Stimulated activated CD8-positive, alpha-beta memory T cell treated with anti-CD3 and anti-CD28 coated beads, Interleukin-4, amount 100 ng/mL, for 24 hours (primary cell): Measurements from ENCODE around the gene RNASE7.

ENCODE experiments used
- DNase-seq: peaks from one replicate; pipeline ENCODE4 v3.0.0-alpha.2; 2020; ENCODE audit warnings: low read depth

The RNASE7 gene

DNA sequence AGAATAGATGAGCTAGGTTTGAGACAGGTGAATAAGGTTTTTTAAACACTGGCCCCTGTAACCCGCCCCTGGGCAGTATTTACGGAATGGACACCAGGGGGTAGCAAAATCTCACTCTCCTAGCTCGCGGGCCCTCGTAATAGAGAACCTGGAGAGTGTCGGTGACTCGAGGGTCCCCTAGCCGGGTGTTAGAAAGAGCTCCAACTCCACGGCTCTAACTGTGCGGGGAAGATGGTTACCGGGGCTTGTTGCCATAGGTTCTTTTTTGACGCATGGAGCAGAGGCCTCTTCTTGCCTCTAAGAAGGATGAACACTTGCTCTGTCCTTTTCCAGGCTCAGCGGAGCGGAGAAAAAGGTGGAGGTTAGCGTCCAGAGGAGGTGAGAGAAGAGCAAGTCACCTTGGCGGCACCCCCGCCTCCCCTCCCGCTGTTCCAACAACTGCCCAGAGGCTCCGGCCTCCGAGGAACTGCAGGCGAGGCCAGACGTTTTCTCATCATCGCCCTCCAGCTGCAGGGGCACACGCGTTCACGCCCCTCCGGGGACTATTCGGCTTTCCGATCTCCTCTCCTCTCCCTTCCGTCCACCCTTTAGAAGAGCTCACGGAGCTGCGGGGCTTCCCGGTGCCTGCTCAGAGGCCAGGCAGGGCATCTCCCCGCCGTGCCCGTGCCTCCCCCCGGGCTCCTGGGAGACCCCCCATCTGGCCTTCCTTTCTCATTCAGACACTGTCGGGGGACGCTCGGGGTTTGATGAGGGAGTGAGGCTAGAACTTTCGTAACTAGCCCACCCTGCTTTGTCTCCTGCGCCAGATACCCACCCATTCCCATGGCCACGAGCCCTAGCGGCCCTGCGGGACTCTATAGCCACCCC, 26.6 kb downstream of the RNASE7 start:
- DNase-seq = no peak

DNA sequence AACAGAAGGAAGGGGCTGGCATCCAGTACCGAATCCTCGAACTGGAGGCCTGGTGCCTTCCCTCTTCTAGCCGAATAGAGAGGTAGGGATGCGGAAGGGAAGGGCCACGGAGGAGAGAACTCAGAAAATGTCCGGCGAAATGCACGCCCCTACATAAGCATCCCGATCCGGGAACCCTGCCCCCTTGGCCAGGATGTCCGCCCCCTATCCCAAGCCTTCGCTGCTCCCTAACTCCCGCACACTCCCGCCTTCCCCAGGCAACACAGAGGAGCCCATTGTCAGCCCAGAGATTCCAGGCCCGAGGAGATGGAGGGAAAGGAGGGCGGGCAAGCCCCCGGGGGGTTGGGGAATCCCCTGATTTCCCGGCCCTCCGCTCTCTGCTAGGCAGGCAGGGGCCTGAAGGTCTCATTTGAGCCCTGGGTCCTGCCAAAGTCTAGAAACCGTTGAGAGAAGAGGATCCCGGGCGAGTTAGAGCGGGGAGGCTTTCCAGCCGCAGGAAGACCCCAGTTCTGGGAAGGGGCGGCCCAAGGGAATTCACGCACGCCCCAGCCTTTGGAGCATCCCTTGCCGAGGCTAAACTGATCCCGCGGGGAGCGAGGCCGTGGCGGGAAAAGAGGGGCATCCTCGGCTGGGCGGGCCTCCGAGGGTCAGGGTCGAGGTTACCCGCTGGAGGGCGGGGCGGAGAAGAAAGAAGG, 27.4 kb downstream of the RNASE7 start:
- no peak for DNase-seq

DNA sequence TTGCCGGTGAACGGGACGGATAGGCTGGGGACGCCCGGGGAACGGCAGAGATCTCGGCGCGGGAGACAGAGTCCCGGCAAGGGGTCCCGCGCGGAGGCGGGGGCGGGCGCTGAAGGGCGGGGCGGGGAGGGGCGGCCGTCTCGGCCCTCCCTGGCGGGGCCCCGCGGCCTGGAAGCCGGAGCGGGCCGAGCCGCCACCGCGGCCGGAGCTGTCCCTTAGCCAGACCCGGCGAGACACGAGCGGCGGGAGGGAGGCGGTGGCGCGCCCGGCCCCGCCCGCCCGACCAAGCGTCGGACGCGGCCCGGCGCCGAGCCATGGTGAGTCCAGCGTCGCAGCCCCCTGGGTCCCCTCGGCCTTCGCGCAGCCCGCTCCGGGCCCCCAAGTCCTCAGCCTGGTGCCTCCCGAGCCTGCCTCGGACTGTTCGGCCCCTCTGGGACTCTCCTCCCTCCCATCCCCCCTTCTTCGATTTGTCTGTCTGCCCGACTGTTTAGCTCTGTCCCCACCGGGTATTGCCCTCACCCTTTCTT, 28.0 kb downstream of the RNASE7 start, which contains the start of gene ARHGEF40:
TSS of gene ARHGEF40 (plus strand) at position 222 of the 527 bp plus-strand sequence. CDS start at position 315, 93 bp downstream.
- no peak for DNase-seq

DNA sequence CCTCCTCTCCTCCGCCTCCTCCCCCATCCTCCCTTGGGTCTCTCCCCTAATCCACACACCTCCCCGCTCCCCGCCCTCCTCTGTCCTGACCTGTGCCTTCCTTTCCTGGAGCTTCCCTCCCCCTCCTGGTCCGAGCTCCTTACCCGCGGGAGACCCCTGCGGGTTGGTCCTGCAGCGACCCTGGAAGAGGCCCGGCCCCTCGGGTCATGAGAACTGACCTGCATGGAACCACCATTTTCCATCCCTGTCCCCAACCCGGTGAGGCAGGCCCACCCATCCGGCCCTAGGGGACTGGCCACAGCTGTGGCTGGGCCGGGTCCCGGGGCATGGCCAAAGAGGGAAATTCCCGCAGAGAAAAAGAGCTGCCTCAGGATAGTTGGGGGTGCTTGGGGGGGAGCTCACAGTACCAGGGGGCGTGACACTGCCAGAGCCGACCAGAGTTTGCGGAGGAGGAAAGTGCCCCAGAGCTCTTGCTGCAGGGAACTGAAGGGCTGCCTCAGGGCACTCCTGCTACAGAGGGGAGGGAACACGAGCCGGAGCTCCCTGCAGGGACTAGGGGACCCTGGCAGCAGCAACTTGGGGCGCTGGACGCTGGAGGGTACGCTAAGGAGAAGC, 28.6 kb downstream of the RNASE7 start:
- no peak for DNase-seq

DNA sequence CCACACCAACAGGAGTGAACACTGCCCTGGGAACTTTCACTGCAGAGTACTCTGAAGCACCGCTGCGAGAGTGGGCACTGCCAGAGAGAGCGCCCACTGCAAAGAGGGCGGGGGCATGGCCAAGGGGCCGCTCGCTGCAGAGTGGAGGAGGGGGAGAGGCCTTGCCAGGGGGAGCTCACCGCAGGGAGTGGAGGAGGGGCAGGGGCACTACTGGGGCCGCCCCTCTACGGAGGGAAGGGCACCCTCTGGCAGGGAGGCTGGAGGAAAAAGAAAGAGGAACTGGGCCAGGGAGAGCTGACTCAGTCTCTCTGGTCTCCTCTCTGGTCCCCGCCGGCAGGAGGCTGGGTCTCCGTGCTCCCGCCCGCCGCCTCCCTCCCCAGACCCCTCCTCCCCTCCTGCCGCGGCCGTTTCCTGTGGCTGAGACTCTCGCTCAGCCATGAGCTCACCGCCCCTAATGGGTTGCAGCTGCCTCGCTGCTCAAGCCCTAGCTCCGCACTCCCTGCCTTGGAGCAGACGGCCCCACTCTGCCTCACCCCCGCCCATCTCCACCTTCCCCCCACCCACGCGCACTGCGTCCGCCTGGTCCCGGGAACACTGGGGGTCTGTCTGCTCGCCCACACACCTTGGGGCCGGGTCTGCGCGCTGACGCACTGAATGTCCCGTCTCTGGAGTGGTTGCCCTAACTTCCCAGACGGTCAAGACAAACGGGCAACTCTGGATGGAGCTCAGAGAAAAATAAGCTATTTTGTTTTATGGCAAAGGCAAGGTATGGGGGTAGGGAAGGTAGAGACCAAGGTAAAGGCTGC, 29.3 kb downstream of the RNASE7 start:
- no peak for DNase-seq

DNA sequence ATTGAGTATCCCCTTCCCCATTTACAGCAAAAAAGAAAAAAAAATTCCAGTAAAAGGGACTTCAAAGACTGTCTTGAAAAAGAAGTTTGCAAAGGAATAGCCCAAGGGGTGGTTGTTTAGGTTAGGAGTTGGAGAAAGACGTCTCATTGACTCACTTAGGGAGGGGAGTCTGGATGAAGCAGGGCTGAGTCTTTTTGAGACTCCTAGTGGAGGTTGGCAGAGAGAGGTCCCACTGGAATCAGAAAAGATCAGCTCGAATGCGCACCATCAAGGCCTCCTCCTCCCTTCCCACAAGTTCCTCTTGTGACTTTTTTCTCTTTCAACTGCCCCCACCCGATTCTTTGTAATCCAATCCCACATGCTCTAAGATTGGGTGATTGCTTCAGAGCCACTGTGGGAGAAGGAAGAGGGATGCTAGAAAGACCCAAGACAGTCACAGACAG, 29.9 kb downstream of the RNASE7 start:
- no peak for DNase-seq

DNA sequence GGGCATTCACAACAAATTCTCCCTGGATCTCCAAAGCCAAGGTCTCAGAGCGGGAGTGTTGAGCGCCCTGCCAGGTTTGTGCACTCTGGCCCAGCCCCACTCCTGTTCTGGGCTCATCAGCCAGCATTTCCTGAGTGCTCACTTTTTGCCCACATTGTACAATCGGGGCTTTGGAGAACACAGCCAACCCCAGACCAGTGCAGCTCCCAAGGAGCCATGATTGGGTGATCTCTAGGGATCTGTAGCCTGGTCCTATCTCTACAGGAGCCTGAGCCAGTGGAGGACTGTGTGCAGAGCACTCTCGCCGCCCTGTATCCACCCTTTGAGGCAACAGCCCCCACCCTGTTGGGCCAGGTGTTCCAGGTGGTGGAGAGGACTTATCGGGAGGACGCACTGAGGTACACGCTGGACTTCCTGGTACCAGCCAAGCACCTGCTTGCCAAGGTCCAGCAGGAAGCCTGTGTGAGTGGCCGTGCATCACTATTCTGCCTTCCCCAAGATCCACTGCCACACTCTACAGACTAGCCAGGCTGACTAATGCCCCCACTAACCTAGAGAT, 30.7 kb downstream of the RNASE7 start:
- no peak for DNase-seq

DNA sequence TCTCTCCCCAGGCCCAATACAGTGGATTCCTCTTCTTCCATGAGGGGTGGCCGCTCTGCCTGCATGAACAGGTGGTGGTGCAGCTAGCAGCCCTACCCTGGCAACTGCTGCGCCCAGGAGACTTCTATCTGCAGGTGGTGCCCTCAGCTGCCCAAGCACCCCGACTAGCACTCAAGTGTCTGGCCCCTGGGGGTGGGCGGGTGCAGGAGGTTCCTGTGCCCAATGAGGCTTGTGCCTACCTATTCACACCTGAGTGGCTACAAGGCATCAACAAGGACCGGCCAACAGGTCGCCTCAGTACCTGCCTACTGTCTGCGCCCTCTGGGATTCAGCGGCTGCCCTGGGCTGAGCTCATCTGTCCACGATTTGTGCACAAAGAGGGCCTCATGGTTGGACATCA, 31.8 kb downstream of the RNASE7 start:
- DNase-seq = no peak

DNA sequence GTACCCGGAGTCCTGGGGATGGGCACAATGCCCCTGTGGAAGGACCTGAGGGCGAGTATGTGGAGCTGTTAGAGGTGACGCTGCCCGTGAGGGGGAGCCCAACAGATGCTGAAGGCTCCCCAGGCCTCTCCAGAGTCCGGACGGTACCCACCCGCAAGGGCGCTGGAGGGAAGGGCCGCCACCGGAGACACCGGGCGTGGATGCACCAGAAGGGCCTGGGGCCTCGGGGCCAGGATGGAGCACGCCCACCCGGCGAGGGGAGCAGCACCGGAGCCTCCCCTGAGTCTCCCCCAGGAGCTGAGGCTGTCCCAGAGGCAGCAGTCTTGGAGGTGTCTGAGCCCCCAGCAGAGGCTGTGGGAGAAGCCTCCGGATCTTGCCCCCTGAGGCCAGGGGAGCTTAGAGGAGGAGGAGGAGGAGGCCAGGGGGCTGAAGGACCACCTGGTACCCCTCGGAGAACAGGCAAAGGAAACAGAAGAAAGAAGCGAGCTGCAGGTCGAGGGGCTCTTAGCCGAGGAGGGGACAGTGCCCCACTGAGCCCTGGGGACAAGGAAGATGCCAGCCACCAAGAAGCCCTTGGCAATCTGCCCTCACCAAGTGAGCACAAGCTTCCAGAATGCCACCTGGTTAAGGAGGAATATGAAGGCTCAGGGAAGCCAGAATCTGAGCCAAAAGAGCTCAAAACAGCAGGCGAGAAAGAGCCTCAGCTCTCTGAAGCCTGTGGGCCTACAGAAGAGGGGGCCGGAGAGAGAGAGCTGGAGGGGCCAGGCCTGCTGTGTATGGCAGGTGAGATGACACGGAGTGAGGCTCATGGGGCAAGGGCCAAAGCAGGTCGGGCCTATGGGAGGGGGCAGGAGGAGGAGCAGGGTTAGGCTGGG, 32.5 kb downstream of the RNASE7 start:
- no peak for DNase-seq

DNA sequence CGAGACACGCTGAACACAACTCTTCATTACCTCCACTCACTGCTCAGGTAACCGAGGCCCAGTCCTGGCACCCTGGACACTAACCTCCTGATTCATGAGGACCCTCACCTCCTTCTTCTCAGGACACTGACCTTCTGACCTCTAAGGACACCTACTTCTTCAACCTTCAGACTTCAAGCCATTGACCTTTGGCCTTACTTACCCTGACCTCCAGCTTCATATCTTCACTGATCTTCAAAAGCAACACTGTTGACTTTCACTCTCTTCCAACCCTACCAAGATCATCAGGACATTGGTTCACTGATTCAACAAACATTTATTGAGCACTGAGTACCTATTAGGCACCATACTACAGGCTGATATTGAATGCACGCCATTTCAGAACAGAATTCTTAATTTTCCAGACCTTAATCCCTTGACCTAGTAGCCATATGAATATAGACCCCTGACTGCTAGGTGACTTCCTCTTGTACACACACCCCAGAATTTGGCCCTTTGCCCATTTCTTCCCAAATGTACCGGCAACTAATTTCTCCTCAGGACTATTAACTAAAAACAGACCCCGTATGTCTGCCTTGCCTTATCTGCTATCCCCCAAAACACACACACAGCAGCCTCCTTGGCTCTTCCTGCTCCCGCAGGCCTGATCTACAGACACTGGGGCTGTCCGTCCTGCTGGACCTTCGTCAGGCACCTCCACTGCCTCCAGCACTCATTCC, 33.7 kb downstream of the RNASE7 start:
- no peak for DNase-seq

DNA sequence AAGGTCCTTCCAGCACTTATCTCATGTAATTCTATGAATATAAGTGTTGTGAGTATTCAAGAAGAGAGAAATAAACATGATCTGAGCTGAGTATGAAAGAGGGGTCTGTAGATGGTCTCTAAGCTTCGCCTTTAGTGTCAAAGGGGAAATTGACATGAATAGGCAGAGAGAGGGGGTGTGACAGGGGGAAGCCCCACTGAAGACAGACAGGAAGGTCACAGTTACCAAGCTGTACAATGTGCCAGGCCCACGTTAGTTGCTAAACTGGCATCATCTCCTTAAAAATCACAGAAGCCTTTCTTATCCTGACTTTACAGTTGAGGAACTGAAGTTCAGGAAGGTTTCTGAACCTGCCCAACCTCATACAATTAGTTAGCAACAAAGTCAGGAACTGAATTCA, 35.5 kb downstream of the RNASE7 start:
- no peak for DNase-seq

DNA sequence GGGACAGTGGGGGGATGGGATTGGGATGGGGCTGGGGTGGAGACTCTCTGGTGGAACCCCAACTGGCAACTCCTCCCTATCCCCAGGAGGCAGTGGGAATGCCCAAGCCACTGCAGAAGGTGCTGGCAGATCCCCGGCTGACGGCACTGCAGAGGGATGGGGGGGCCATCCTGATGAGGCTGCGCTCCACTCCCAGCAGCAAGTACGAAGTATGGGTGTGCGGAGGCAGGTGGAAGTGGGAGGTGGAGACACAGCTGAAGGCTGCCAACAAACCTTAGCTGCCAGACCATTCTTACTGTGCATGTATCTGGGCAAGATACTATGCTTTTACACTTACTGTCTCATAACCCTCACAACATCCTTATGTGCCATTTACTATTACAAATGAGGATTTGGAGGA, 36.1 kb downstream of the RNASE7 start:
- DNase-seq = no peak

DNA sequence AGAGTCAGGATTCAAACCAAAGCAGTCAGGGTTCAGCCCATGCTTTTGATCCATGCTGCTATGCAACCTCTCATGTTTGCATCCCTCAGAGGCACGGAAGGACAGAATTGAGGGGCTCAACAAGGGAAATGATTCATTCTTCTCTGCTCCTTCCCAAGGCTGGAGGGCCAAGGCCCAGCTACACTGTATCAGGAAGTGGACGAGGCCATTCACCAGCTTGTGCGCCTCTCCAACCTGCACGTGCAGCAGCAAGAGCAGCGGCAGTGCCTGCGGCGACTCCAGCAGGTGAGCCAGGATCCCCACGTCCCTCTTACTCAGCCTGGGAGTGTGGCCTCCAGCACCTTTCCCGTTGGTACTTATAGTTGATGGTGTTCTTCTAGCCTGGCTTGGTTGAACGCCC, 36.6 kb downstream of the RNASE7 start:
- DNase-seq = no peak

DNA sequence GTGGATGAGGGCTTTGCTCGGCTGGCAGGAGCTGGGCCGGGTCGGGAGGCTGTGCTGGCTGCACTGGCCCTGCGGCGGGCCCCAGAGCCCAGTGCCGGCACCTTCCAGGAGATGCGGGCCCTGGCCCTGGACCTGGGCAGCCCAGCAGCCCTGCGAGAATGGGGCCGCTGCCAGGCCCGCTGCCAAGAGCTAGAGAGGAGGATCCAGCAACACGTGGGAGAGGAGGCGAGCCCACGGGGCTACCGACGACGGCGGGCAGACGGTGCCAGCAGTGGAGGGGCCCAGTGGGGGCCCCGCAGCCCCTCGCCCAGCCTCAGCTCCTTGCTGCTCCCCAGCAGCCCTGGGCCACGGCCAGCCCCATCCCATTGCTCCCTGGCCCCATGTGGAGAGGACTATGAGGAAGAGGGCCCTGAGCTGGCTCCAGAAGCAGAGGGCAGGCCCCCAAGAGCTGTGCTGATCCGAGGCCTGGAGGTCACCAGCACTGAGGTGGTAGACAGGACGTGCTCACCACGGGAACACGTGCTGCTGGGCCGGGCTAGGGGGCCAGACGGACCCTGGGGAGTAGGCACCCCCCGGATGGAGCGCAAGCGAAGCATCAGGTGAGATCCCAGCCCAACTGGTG, 39.5 kb downstream of the RNASE7 start:
- no peak for DNase-seq

DNA sequence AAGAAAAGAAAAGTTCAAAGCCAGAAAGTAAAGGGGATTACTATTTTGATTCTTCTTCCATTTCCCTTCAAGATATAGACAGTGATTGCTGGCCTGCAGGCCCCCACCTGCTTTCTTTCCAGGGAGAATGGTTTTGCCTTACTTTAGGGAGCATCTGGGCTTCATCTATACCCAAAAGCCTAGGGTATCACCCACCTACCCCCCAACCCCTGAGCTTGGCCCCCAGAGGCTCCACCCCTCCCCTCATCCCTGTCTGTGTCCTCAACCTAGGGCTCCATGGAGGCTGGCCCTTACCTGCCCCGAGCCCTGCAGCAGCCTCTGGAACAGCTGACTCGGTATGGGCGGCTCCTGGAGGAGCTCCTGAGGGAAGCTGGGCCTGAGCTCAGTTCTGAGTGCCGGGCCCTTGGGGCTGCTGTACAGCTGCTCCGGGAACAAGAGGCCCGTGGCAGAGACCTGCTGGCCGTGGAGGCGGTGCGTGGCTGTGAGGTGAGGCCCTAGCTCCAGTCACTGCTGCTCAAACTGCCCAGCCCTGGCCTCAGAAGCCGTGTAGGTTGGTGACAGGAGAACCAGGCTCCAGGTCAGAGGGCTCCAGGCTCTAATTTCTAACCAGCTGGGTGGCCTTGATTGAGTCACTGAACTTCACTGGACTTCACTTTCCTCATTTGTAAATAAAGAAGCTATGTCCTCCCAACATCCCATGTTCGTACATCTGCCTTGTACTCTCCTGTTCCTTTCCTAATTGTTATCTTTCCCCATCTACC, 41.6 kb downstream of the RNASE7 start:
- DNase-seq = no peak

DNA sequence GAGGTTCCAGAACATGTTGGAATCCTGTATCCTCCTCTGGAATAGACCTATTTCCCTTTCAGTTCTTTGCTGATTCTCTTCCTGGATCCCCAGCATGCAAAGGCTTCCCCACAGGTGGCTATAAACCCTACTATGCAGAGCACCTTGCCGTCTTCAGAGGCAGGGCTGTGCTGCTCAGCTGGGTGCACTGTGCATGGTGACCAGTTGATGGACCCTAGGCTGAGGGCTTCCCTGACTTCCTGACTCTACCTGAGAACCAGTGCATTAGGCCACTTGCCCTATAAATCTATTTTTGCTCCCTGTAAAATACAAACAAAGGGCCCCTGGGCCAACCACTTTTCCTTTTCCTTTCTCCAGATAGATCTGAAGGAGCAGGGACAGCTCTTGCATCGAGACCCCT, 42.2 kb downstream of the RNASE7 start:
- DNase-seq = no peak

DNA sequence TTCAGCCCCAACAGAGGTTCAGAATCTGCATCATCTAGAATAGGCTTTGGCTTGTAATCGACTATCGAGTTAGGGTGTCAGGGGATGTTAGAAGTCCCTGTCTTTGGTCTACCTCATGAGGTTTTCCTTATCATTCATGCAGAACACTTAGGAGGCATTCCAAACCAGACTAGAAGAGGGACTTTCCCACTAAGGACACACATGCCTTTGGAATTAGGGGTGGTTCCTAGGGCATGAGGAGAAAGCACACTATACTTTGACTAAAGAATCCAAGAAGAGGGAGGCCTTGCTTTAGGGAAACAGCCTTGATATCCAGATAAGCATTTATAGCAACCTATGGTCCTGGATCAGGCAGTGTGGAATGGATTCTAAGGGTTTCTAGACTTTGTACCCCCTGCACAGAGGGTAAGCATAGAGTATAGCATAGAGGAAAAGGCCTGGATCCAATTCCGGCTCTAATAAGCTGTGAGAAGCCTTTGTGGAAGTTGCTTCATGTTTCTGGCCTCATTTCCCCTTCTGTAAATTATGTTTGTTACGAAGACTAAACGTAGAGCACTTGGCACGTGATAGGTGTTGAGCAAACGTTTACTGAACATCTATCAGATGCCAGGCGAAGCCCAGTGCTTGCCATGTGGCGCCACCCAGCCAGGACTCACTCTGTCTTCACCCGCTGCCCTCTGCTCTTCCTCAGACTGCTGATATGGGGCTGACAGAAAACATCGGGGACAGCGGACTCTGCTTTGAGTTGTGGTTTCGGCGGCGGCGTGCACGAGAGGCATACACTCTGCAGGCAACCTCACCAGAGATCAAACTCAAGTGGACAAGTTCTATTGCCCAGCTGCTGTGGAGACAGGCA, 43.1 kb downstream of the RNASE7 start:
- DNase-seq = no peak

DNA sequence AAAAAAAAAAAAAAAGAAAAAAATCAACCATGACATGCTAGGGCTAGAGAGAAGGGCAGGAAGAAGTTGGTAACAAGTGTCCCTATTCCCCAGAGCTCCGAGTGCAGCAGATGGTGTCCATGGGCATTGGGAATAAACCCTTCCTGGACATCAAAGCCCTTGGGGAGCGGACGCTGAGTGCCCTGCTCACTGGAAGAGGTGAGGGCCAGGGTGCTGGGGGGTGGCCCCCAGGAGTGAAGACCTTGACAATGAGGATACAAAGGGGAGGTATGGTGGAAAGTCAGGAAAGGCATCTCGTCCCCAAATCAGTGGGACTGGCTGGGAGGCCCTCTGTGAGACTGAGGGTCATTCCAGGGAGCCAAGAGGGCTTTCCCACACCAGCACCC, 44.7 kb downstream of the RNASE7 start:
- DNase-seq = no peak
